Measurements from ENCODE around the gene ITM2B. TPM values are rescaled to one million over a fixed set of nuclear protein-coding genes. Genes with fewer than 3 reads are reported as not detected.

Gene ITM2B
- total and polyA plus RNA-seq, 10 of the 15 experiments (the other 5 are each of a cell fraction or from before 2014, with no cell fraction given), result 2.5 to 18.1 (median 4.9) TPM

DNA sequence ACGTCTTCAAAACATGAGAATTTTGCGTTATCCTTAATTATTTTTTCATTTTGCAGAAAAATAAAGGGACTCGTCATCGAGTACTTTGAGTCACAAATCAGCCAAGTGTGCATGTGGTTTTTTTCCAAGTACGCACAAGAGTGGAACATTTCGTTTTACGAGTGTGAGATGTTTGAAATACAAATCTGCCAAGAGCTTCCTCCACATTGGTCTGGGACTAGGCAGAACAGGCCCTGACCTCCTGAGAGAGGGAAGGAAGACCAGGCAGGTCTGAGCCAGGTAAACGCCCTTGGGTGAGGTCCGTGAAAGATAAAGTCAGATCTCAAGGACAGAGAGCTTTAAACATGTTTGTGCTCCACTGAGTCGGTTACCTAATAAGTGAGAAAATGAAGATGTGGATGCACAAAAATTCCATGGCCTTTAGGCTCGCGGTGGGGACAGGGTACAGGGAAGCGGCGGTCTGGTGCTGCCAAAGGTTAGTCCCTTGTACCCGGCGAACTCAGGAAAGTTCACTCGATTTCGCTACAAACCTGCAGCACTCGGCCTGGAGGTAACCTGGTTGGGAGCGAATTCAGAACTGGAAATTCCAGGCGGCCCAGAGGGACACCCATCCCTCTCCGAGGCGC, 473 bp upstream of the ITM2B start:
- CTCF ChIA-PET, result interaction anchor here (1.0 to 2.1 kb wide), 6 partner anchors 19 to 348 kb away, joined by 3 to 17 read pairs (median 4); no protein-coding TSS in a partner anchor
- TF ChIP-seq MEF2A (IDR thresholded peaks at IDR 0.05; ENCODE audit: insufficient read depth, low read depth, low read length) (no peak), NRF1 (conservative IDR thresholded peaks at IDR 0.05; ENCODE audit: low read depth, low read length) (no peak), SPI1 (IDR thresholded peaks at IDR 0.05; ENCODE audit: borderline replicate concordance, insufficient read depth, low read depth, low read length) (no peak)
- POLR2A ChIA-PET, result no interaction called here
- ATAC-seq (peak; percentile 11), DNase-seq (ENCODE audit: low read depth, low spot score) (no peak), FAIRE-seq (no peak)
- SMC1A ChIA-PET (ENCODE audit: uncharacterized antibody, unreplicated experiment), result interaction anchor here (1.4 to 2.0 kb wide), 2 partner anchors 105 to 347 kb away, joined by 3 to 8 read pairs; no protein-coding TSS in a partner anchor
- intact Hi-C loops (cut with micrococcal nuclease; ENCODE audit: unreplicated experiment) (loop anchor here (2.0 to 10.0 kb wide), 2 partner anchors 106 to 1992 kb away; no protein-coding TSS in a partner anchor), in situ Hi-C loops (cut with MboI) (no loop called here)
- no peaks in the 10 kb centered on the region for H3K9me3 ChIP-seq (replicated peaks; ENCODE audit: control insufficient read depth, insufficient read depth, low read length)
- WGBS (ENCODE audit: insufficient coverage, insufficient replicate concordance, low lambda C conversion rate, missing lambda C conversion rate), result 19% methylated on average over 23 of the region's 23 CpGs
- H3K4me3 ChIP-seq, result peak overlapping the region; percentile 73
- H3K27ac ChIP-seq (ENCODE audit: control insufficient read depth, insufficient read depth), result no peak overlapping the region
- no TSS peak for BruUV-seq (replicated peaks)
- no peaks in the 10 kb centered on the region for H3K79me2 ChIP-seq (ENCODE audit: control insufficient read depth, insufficient read depth, low read length)
- H3K9ac ChIP-seq (ENCODE audit: control insufficient read depth, insufficient read depth, low read length), result no peak overlapping the region; the same call in 1 of the 2 replicates
- H3K4me1 ChIP-seq (ENCODE audit: control insufficient read depth, insufficient read depth, low read length), result peaks cover 8% of the 10 kb centered on the region
- RAD21 ChIA-PET (ENCODE audit: unreplicated experiment), result interaction anchor here (0.6 to 1.9 kb wide), 5 partner anchors 46 to 348 kb away, joined by 3 to 5 read pairs (median 3); no protein-coding TSS in a partner anchor
- peaks cover 6 to 8% of the 10 kb centered on the region in 2 experiments for H3K27me3 ChIP-seq (replicated peaks in 1 of 2; ENCODE audit: control insufficient read depth in 2 of 2, insufficient read depth in 2 of 2, low read length in 1 of 2)
- peak overlapping the region; percentile 96 for H3K4me2 ChIP-seq (ENCODE audit: control insufficient read depth, insufficient read depth)
- H4K20me1 ChIP-seq (ENCODE audit: control insufficient read depth, insufficient read depth), result 0 out of 2 replicates have a peak, but pooled peaks cover 6% of the 10 kb centered on the region
- peak overlapping the region; percentile 60 for H2AFZ ChIP-seq (ENCODE audit: control insufficient read depth, low read depth, low read length)
- H3K36me3 ChIP-seq (ENCODE audit: control insufficient read depth in 2 of 2, insufficient read depth in 2 of 2, low read length in 1 of 2), result no peaks in the 10 kb centered on the region

DNA sequence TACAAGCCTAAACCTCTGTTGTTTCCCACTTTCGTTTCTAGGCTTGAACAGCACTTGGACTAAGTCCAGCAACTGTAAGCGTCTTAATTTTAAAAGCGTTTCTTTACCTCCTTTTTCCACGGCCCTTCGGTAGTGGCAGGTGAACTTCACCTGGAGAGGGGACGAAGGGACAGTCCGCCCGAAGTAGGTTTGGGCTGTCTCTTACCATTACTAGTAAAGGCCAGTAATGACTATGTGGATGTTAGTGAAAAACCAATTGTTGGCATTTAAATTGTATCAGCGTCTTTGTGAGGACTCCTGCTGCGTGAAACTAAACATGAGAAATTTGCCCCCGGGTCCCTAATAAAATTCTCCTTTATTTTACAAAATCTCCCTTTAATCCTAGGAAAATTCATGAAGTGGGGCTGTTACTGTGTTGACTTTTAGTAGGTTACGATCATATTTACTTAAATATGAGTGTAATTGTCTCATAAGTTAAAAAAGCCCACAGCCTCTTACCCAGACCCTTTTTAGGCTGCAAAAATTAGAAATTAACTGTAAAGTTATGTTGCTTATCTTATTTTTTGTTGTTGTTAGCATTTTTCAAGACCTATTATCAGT, 983 bp downstream of the ITM2B start:
- peak overlapping the region; percentile 86 for H3K4me3 ChIP-seq

More for the DNA sequence above, 983 bp downstream of the ITM2B start:
- no peak for FAIRE-seq
- Histone ChIP-seq H3K4me1 (ENCODE audit: control insufficient read depth, insufficient read depth, low read length) (peaks cover 8% of the 10 kb centered on the region), H3K9ac (ENCODE audit: control insufficient read depth, insufficient read depth, low read length) (peak overlapping the region; percentile 41), H3K9me3 (replicated peaks; ENCODE audit: control insufficient read depth, insufficient read depth, low read length) (no peaks in the 10 kb centered on the region), H3K27ac (ENCODE audit: control insufficient read depth, insufficient read depth) (no peak overlapping the region), H3K27me3 (replicated peaks in 1 of 2; ENCODE audit: control insufficient read depth in 2 of 2, insufficient read depth in 2 of 2, low read length in 1 of 2) (peaks cover 6% of the 10 kb centered on the region in 2 experiments), H3K36me3 (ENCODE audit: control insufficient read depth in 2 of 2, insufficient read depth in 2 of 2, low read length in 1 of 2) (no peaks in the 10 kb centered on the region), H4K20me1 (ENCODE audit: control insufficient read depth, insufficient read depth) (0 out of 2 replicates have a peak, but pooled peaks cover 6% of the 10 kb centered on the region), H2AFZ (ENCODE audit: control insufficient read depth, low read depth, low read length) (peak overlapping the region; percentile 76), H3K4me2 (ENCODE audit: control insufficient read depth, insufficient read depth) (peak overlapping the region; percentile 84), H3K79me2 (ENCODE audit: control insufficient read depth, insufficient read depth, low read length) (no peaks in the 10 kb centered on the region)
- ATAC-seq, result peak; percentile 29; the same call in 2 of the 3 replicates
- ChIA-PET RAD21 (ENCODE audit: unreplicated experiment) (interaction anchor here (1.0 kb wide), 1 partner anchor 346 kb away, joined by 4 read pairs; no protein-coding TSS in a partner anchor), SMC1A (ENCODE audit: uncharacterized antibody, unreplicated experiment) (no interaction called here), POLR2A (no interaction called here), CTCF (interaction anchor here (1.1 to 2.2 kb wide), 5 partner anchors 17 to 349 kb away, joined by 3 to 13 read pairs (median 8); no protein-coding TSS in a partner anchor)
- in situ Hi-C loops (cut with MboI), result no loop called here
- DNase-seq (ENCODE audit: low read depth, low spot score), result peak; percentile 30
- WGBS (ENCODE audit: insufficient coverage, insufficient replicate concordance, low lambda C conversion rate, missing lambda C conversion rate), result 5% methylated on average over 12 of the region's 12 CpGs
- intact Hi-C loops (cut with micrococcal nuclease; ENCODE audit: unreplicated experiment), result loop anchor here (2.0 to 10.0 kb wide), 2 partner anchors 107 to 1991 kb away; no protein-coding TSS in a partner anchor
- BruUV-seq (replicated peaks), result TSS peak; percentile 57
- TF ChIP-seq RBBP5 (conservative IDR thresholded peaks at IDR 0.05) (no peak), IRF4 (IDR thresholded peaks at IDR 0.05; ENCODE audit: low read depth, low read length) (0 out of 2 replicates have a peak, but pooled peaks have one; percentile 7), CBX5 (IDR thresholded peaks at IDR 0.05; ENCODE audit: low read depth) (no peak)
- TF ChIP-seq, protein P1, sequence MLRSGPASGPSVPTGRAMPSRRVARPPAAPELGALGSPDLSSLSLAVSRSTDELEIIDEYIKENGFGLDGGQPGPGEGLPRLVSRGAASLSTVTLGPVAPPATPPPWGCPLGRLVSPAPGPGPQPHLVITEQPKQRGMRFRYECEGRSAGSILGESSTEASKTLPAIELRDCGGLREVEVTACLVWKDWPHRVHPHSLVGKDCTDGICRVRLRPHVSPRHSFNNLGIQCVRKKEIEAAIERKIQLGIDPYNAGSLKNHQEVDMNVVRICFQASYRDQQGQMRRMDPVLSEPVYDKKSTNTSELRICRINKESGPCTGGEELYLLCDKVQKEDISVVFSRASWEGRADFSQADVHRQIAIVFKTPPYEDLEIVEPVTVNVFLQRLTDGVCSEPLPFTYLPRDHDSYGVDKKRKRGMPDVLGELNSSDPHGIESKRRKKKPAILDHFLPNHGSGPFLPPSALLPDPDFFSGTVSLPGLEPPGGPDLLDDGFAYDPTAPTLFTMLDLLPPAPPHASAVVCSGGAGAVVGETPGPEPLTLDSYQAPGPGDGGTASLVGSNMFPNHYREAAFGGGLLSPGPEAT (IDR thresholded peaks at IDR 0.05; ENCODE audit: low read depth), result 0 out of 2 replicates have a peak, but pooled peaks have one; percentile 7

Data from GM12878 (cell line).